ENCODE measurements around the gene SLC38A10.

Gene SLC38A10

DNA sequence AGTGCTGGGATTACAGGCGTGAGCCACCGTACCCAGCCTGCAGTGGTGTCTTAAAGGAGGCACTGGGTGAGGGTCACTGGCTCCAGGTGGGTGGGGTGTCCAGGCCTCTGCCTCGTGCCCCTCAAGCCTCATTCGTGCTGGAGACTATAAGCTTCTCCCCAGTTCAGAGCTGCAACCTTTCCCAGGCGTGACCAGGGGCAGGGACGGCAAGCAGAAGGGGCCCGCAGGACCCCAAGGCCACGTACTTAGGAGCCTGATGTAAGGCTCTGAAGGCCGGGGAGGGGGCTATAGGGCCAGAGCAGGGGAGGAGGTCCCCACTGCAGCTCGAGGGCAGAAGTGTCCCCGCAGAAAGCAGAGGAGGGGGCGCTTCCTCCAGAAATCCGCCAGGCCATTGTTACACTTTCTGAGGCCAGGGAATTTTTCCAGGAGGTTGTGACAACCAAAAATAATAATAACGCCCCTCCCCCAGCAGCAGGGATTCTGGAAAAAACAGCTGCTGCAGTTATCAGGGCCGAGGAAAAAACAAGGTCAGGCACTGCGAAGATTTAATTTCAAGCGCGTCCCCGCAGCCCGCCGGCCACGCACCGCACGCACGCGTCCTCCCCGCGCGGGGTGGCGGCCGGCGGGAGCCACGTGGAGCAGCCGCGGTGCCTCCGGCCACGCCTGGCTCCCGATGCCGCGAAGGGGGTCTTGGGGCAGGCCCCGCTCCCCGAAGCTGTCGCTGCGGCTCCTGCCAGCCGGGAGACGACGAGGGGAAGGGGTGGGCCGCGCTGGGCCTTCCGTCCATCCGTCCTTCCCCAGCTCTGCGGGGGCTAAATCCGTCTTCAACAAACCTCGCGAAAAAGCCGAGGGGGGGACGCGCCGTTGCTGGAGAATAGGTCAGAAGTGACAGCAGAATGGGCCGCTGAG is 45.8 kb upstream of the SLC38A10 start:
- TF ChIP-seq, protein P1, sequence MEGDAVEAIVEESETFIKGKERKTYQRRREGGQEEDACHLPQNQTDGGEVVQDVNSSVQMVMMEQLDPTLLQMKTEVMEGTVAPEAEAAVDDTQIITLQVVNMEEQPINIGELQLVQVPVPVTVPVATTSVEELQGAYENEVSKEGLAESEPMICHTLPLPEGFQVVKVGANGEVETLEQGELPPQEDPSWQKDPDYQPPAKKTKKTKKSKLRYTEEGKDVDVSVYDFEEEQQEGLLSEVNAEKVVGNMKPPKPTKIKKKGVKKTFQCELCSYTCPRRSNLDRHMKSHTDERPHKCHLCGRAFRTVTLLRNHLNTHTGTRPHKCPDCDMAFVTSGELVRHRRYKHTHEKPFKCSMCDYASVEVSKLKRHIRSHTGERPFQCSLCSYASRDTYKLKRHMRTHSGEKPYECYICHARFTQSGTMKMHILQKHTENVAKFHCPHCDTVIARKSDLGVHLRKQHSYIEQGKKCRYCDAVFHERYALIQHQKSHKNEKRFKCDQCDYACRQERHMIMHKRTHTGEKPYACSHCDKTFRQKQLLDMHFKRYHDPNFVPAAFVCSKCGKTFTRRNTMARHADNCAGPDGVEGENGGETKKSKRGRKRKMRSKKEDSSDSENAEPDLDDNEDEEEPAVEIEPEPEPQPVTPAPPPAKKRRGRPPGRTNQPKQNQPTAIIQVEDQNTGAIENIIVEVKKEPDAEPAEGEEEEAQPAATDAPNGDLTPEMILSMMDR (IDR thresholded peaks at IDR 0.05; ENCODE audit: low read depth, low read length, poor library complexity, severe bottlenecking): no peak
- TF ChIP-seq EZH2phosphoT487 (IDR thresholded peaks at IDR 0.05; ENCODE audit: borderline replicate concordance, low read length): no peak
- no peak overlapping the region for H3K4me3 ChIP-seq (ENCODE audit: low read length)
- H3K27me3 ChIP-seq (ENCODE audit: control insufficient read depth, low read length): peaks cover 4% of the 10 kb centered on the region; the same call in 1 of the 2 replicates
- H3K4me1 ChIP-seq (ENCODE audit: control insufficient read depth, low read length): peaks cover 5% of the 10 kb centered on the region; the same call in 1 of the 2 replicates
- no peak overlapping the region for H3K27ac ChIP-seq (ENCODE audit: low read depth, low read length)
- no peaks in the 10 kb centered on the region for H3K36me3 ChIP-seq (ENCODE audit: control insufficient read depth, low read length)
- H3F3A ChIP-seq (ENCODE audit: control insufficient read depth, insufficient read depth): no peaks in the 10 kb centered on the region
- no peak overlapping the region for H3K4me2 ChIP-seq (ENCODE audit: low read length)
- no peaks in the 10 kb centered on the region for H4K20me1 ChIP-seq (ENCODE audit: control insufficient read depth, insufficient read depth, low read depth, low read length)
- no peaks in the 10 kb centered on the region for H3K9me2 ChIP-seq (replicated peaks; ENCODE audit: control insufficient read depth, low read length)
- H3K9me3 ChIP-seq (ENCODE audit: control insufficient read depth, insufficient read depth, low read length): no peaks in the 10 kb centered on the region
- H3K79me2 ChIP-seq (ENCODE audit: control insufficient read depth, low read length): no peaks in the 10 kb centered on the region

DNA sequence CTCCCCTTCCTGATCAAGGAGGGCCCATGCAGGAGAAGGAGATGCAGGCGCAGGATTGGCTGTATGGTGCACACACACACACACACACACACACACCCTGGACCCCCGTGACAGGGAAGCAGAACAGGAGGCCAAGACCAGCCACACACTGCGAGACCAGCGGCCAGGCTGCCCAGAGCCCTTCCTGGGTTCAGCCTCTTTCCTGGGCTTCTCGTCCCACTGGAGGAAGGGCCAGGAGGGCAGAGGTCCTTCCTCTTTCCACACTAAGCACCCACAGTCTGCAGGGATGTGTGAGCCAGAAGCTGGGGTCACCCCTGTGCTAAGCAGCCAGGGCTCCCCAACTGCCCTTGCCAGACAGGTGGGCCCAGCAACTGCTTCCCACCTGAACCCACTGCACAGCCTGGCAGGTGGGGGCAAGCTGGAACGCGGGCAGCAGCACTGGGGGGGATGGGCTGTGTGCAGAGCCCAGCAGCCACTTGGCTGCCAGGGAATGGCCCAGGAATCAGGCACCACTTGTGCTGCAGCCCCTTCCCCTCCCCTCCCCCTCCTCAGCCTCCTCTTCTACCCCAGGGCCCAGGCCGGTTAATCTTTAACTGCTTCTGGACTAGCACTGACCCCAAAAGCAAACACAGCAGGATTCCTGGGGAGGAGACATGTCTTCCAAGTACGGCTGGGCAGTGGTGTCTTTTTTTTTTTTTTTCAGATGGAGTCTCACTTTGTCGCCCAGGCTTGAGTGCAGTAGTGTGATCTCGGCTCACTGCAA is 44.6 kb upstream of the SLC38A10 start:
- H3K4me1 ChIP-seq (ENCODE audit: control insufficient read depth, low read length): no peaks in the 10 kb centered on the region
- no peaks in the 10 kb centered on the region for H3K9me2 ChIP-seq (replicated peaks; ENCODE audit: control insufficient read depth, low read length)
- no peak overlapping the region for H3K4me2 ChIP-seq (ENCODE audit: low read length)
- H3K27ac ChIP-seq (ENCODE audit: low read depth, low read length): no peak overlapping the region
- no peaks in the 10 kb centered on the region for H3K9me3 ChIP-seq (ENCODE audit: control insufficient read depth, insufficient read depth, low read length)
- H3K36me3 ChIP-seq (ENCODE audit: control insufficient read depth, low read length): no peaks in the 10 kb centered on the region
- H3K27me3 ChIP-seq (ENCODE audit: control insufficient read depth, low read length): no peaks in the 10 kb centered on the region
- TF ChIP-seq, protein P1 (IDR thresholded peaks at IDR 0.05; ENCODE audit: low read depth, low read length, poor library complexity, severe bottlenecking): no peak
- TF ChIP-seq EZH2phosphoT487 (IDR thresholded peaks at IDR 0.05; ENCODE audit: borderline replicate concordance, low read length): no peak
- H4K20me1 ChIP-seq (ENCODE audit: control insufficient read depth, insufficient read depth, low read depth, low read length): no peaks in the 10 kb centered on the region
- H3K4me3 ChIP-seq (ENCODE audit: low read length): no peak overlapping the region
- H3K79me2 ChIP-seq (ENCODE audit: control insufficient read depth, low read length): no peaks in the 10 kb centered on the region
- no peaks in the 10 kb centered on the region for H3F3A ChIP-seq (ENCODE audit: control insufficient read depth, insufficient read depth)

DNA sequence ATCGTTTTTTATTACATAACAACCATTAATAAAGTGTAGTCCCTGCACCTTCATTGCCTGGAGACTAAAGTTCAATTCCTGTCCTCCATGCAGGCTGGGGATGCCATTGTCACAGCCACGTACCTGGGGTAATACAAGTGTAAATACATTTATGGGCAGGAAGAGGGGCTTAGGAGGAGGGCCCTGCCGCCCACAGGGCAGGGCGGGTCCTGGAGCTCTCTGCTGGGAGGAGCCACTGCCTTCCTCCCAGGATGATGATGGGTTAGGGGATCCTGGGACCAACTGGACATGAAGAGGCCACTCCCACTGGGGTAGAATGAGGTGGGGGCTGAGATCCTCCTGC is 44.1 kb upstream of the SLC38A10 start:
- H3K27ac ChIP-seq (ENCODE audit: low read depth, low read length): no peak overlapping the region
- no peaks in the 10 kb centered on the region for H3K9me2 ChIP-seq (replicated peaks; ENCODE audit: control insufficient read depth, low read length)
- H3K27me3 ChIP-seq (ENCODE audit: control insufficient read depth, low read length): no peaks in the 10 kb centered on the region
- no peaks in the 10 kb centered on the region for H3K36me3 ChIP-seq (ENCODE audit: control insufficient read depth, low read length)
- no peaks in the 10 kb centered on the region for H3F3A ChIP-seq (ENCODE audit: control insufficient read depth, insufficient read depth)
- H3K4me3 ChIP-seq (ENCODE audit: low read length): no peak overlapping the region
- no peak overlapping the region for H3K4me2 ChIP-seq (ENCODE audit: low read length)
- H4K20me1 ChIP-seq (ENCODE audit: control insufficient read depth, insufficient read depth, low read depth, low read length): no peaks in the 10 kb centered on the region
- H3K79me2 ChIP-seq (ENCODE audit: control insufficient read depth, low read length): no peaks in the 10 kb centered on the region
- H3K9me3 ChIP-seq (ENCODE audit: control insufficient read depth, insufficient read depth, low read length): no peaks in the 10 kb centered on the region
- H3K4me1 ChIP-seq (ENCODE audit: control insufficient read depth, low read length): no peaks in the 10 kb centered on the region
- TF ChIP-seq EZH2phosphoT487 (IDR thresholded peaks at IDR 0.05; ENCODE audit: borderline replicate concordance, low read length): no peak
- TF ChIP-seq, protein P1 (IDR thresholded peaks at IDR 0.05; ENCODE audit: low read depth, low read length, poor library complexity, severe bottlenecking): no peak
